HL-60/S4 treated with retinoic acid at 250 ng/mL for 4 days and 3 days (cell line): Measurements from ENCODE around the gene TBL2.
"Not testable (repeated sequence)": the region's sequence is repeated elsewhere in the genome, so short reads cannot be mapped to it uniquely, and the experiment has no call there.

Source experiments
- in situ Hi-C: fragments of 300-500 bp; cut with MboI; formaldehyde crosslinking; loops from 2 replicates; pipeline ENCODE4 v1.7.0; 2022; ENCODE audit warnings: low sequenced_read_pairs

Gene TBL2

GRCh38 chr7:73606801-73607691 lies 28.7 kb upstream of the TBL2 start:
- in situ Hi-C loops, result loop anchor here (10.0 kb wide), 1 partner anchor 108 kb away; the partner anchor contains the start of gene STX1A

GRCh38 chr7:73605601-73606220 lies 27.3 kb upstream of the TBL2 start:
- in situ Hi-C loops, result loop anchor here (10.0 kb wide), 1 partner anchor 109 kb away; the partner anchor contains the start of gene STX1A

GRCh38 chr7:73602721-73603651 lies 24.6 kb upstream of the TBL2 start:
- in situ Hi-C loops, result loop anchor here (10.0 kb wide), 1 partner anchor 112 kb away; the partner anchor contains the start of gene STX1A

GRCh38 chr7:73599916-73600315 lies 21.5 kb upstream of the TBL2 start:
- in situ Hi-C loops, result loop anchor here (10.0 kb wide), 1 partner anchor 115 kb away; the partner anchor contains the start of gene STX1A

- in situ Hi-C loops, result no loop called here
These were observed 20.9 kb upstream of the TBL2 start for GRCh38 chr7:73599151-73599882.

GRCh38 chr7:73597978-73598782 lies 19.8 kb upstream of the TBL2 start:
- in situ Hi-C loops, result no loop called here

- in situ Hi-C loops, result no loop called here
These were observed 18.0 kb upstream of the TBL2 start for GRCh38 chr7:73596191-73597065.

- in situ Hi-C loops, result no loop called here
These were observed 17.0 kb upstream of the TBL2 start for GRCh38 chr7:73595358-73595757.

- in situ Hi-C loops, result no loop called here
These were observed 15.0 kb upstream of the TBL2 start for GRCh38 chr7:73593207-73594045.

- in situ Hi-C loops, result no loop called here
These were observed 8.5 kb upstream of the TBL2 start for GRCh38 chr7:73586911-73587310.

- in situ Hi-C loops, result no loop called here
These were observed 6.8 kb upstream of the TBL2 start for GRCh38 chr7:73585196-73585595.

- in situ Hi-C loops, result no loop called here
These were observed 4.4 kb upstream of the TBL2 start for GRCh38 chr7:73582664-73583202.

- in situ Hi-C loops, result not testable (repeated sequence)
These were observed 2.6 kb upstream of the TBL2 start for GRCh38 chr7:73581006-73581405.

- in situ Hi-C loops, result no loop called here
These were observed 595 bp downstream of the TBL2 start for GRCh38 chr7:73577627-73578341.

- in situ Hi-C loops, result no loop called here
These were observed 4.6 kb downstream of the TBL2 start for GRCh38 chr7:73573791-73574190.

GRCh38 chr7:73573276-73573675 lies 5.1 kb downstream of the TBL2 start:
- in situ Hi-C loops, result no loop called here

GRCh38 chr7:73572767-73573186 lies 5.6 kb downstream of the TBL2 start:
- in situ Hi-C loops, result no loop called here
